Glomerular endothelial cell (primary cell): ENCODE data around the gene EGFR. TPM values are rescaled to one million over a fixed set of nuclear protein-coding genes. Genes with fewer than 3 reads are reported as not detected.

ENCODE experiments used
- DNase-seq: peaks from one replicate; pipeline ENCODE4 v3.0.0-alpha.2; 2011; ENCODE audit warnings: low read depth, low spot score; ENCODE audit errors: extremely low read depth
- total RNA-seq: library from RNA; depleted of rRNA; stranded (reverse); fragments of >200 nt; gene quantifications from 2 replicates; pipeline ENCODE4 v1.2.3, GENCODE V29; 2015

Gene EGFR
- total RNA-seq, 1 donor from 2014 or later, result 21.7 TPM

GRCh38 chr7:55140221-55140940 is 121.6 kb downstream of the EGFR start:
- no peak for DNase-seq

GRCh38 chr7:55140941-55141278 is 122.1 kb downstream of the EGFR start:
- no peak for DNase-seq

GRCh38 chr7:55142919-55143600 is 124.2 kb downstream of the EGFR start:
- DNase-seq, result no peak

- no peak for DNase-seq
Measured at GRCh38 chr7:55144333-55145317, 125.8 kb downstream of the EGFR start.

GRCh38 chr7:55145606-55146005 is 126.8 kb downstream of the EGFR start:
- DNase-seq, result no peak

- DNase-seq, result no peak
Measured at GRCh38 chr7:55147101-55147500, 128.3 kb downstream of the EGFR start.

- no peak for DNase-seq
Measured at GRCh38 chr7:55147736-55148135, 128.9 kb downstream of the EGFR start.

GRCh38 chr7:55148571-55148970 is 129.8 kb downstream of the EGFR start:
- no peak for DNase-seq

- DNase-seq, result no peak
Measured at GRCh38 chr7:55149001-55149400, 130.2 kb downstream of the EGFR start.

GRCh38 chr7:55150166-55150565 is 131.3 kb downstream of the EGFR start:
- DNase-seq, result no peak

GRCh38 chr7:55150709-55151451 is 132.1 kb downstream of the EGFR start:
- no peak for DNase-seq

- no peak for DNase-seq
Measured at GRCh38 chr7:55152516-55152915, 133.7 kb downstream of the EGFR start.

- DNase-seq, result no peak
Measured at GRCh38 chr7:55154096-55154495, 135.3 kb downstream of the EGFR start.

- no peak for DNase-seq
Measured at GRCh38 chr7:55155351-55156117, 136.7 kb downstream of the EGFR start.

- DNase-seq, result no peak
Measured at GRCh38 chr7:55156919-55157763, 138.3 kb downstream of the EGFR start.

GRCh38 chr7:55157764-55158105 is 138.9 kb downstream of the EGFR start:
- DNase-seq, result no peak

GRCh38 chr7:55158541-55159382 is 139.9 kb downstream of the EGFR start:
- DNase-seq, result no peak

- DNase-seq, result peak; percentile 5
Measured at GRCh38 chr7:55160539-55160938, 141.7 kb downstream of the EGFR start.
